Panc1 (cell line): Measurements from ENCODE around the gene FBXW12.

Experiments used
- POLR2AphosphoS5 ChIP-seq: IDR thresholded peaks from 2 replicates; pipeline ENCODE4 v1.6.1; 2012; ENCODE audit warnings: mild to moderate bottlenecking, low read depth, low read length, moderate library complexity
- TF ChIP-seq, protein P1 (sequence below): fragments of 450-650 bp; IDR thresholded peaks from 2 replicates; pipeline ENCODE4 v1.5.1; 2017; ENCODE audit warnings: mild to moderate bottlenecking

DNA sequence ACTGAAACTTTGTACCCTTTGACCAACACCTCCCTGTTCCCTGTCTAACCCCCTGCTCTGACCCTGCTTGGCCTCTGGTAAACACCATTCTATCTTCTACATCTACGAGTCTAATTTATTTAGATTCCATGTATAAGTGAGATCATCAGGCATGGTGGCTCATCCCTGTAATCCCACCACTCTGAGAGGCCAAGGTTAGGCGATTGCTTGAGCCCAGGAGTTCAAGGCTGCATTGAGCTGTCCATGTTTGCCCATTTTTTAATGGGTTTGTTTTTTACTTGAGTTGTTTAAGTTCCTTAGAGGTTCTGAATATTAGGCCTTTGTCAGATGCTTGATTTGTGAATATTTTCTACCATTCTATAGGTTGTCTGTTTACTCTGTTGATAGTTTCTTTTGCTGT is 16.9 kb downstream of the FBXW12 start:
- TF ChIP-seq, protein P1, sequence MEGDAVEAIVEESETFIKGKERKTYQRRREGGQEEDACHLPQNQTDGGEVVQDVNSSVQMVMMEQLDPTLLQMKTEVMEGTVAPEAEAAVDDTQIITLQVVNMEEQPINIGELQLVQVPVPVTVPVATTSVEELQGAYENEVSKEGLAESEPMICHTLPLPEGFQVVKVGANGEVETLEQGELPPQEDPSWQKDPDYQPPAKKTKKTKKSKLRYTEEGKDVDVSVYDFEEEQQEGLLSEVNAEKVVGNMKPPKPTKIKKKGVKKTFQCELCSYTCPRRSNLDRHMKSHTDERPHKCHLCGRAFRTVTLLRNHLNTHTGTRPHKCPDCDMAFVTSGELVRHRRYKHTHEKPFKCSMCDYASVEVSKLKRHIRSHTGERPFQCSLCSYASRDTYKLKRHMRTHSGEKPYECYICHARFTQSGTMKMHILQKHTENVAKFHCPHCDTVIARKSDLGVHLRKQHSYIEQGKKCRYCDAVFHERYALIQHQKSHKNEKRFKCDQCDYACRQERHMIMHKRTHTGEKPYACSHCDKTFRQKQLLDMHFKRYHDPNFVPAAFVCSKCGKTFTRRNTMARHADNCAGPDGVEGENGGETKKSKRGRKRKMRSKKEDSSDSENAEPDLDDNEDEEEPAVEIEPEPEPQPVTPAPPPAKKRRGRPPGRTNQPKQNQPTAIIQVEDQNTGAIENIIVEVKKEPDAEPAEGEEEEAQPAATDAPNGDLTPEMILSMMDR, result no peak
- no peak for TF ChIP-seq POLR2AphosphoS5
